NCI-H2107 treated with DMSO at 0.1 percent for 48 hours (cell line): Measurements from ENCODE around the gene ZNF276.
A peak's percentile ranks its signal among the peaks of the same experiment; 100 is the strongest.
"Not testable (repeated sequence)": the region's sequence is repeated elsewhere in the genome, so short reads cannot be mapped to it uniquely, and the experiment has no call there.

Experiments used
- DNase-seq: peaks from one replicate; lab custom pipeline; 2025; ENCODE audit not compliant: unreplicated experiment; lab: John Stamatoyannopoulos, UW

Gene ZNF276

GRCh38 chr16:89720813-89721545 is at the start of gene ZNF276, which contains the start of gene VPS9D1:
Gene ZNF276 (plus strand): TSS chr16:89721537. CDS start chr16:89721641, 104 bp downstream.
Gene VPS9D1 (minus strand): TSS chr16:89720898. CDS start chr16:89720861, 37 bp downstream.
- DNase-seq, result peak; percentile 20

GRCh38 chr16:89671565-89671964 is 49.8 kb upstream of the ZNF276 start:
- DNase-seq, result not testable (repeated sequence)

- no peak for DNase-seq
Observed at GRCh38 chr16:89672177-89672941, 49.0 kb upstream of the ZNF276 start.

- DNase-seq, result no peak
Observed at GRCh38 chr16:89678258-89678657, 43.1 kb upstream of the ZNF276 start.

GRCh38 chr16:89685916-89686315 is 35.4 kb upstream of the ZNF276 start:
- no peak for DNase-seq

GRCh38 chr16:89686520-89687091 is 34.7 kb upstream of the ZNF276 start, which contains the start of gene CDK10:
Gene CDK10 (plus strand): TSS chr16:89686689. CDS start chr16:89686711, 22 bp downstream.
- DNase-seq, result peak; percentile 67

- DNase-seq, result peak; percentile 4
Observed at GRCh38 chr16:89687092-89687940, 34.0 kb upstream of the ZNF276 start.

GRCh38 chr16:89688395-89688794 is 32.9 kb upstream of the ZNF276 start:
- no peak for DNase-seq

- DNase-seq, result no peak
Observed at GRCh38 chr16:89689142-89689541, 32.2 kb upstream of the ZNF276 start.

GRCh38 chr16:89689621-89690020 is 31.7 kb upstream of the ZNF276 start:
- not testable (repeated sequence) for DNase-seq

- no peak for DNase-seq
Observed at GRCh38 chr16:89690392-89690901, 30.9 kb upstream of the ZNF276 start.

GRCh38 chr16:89691231-89691985 is 29.9 kb upstream of the ZNF276 start:
- DNase-seq, result no peak

- no peak for DNase-seq
Observed at GRCh38 chr16:89691986-89692569, 29.3 kb upstream of the ZNF276 start.

- no peak for DNase-seq
Observed at GRCh38 chr16:89693289-89693731, 28.0 kb upstream of the ZNF276 start.

GRCh38 chr16:89693931-89694783 is 27.2 kb upstream of the ZNF276 start:
- DNase-seq, result no peak

GRCh38 chr16:89694784-89695085 is 26.6 kb upstream of the ZNF276 start:
- not testable (repeated sequence) for DNase-seq

- DNase-seq, result no peak
Observed at GRCh38 chr16:89695086-89695874, 26.1 kb upstream of the ZNF276 start.
